Activated CD8-positive, alpha-beta memory T cell treated with anti-CD3 and anti-CD28 coated beads, Interleukin-2, amount 10 ng/mL, durations not matched to agents 7 days and 5 days (primary cell): ENCODE results near the gene NDRG2. TPM values are rescaled to one million over a fixed set of nuclear protein-coding genes. Genes with fewer than 3 reads are reported as not detected.
A peak's percentile ranks its signal among the peaks of the same experiment; 100 is the strongest.

ENCODE experiments used
- ATAC-seq: fragments of 150-1000 bp; cut with Tn5 transposase; one replicate; pipeline ENCODE4 v1.10.0; 2021; ENCODE audit warnings: moderate library complexity
- CTCF ChIA-PET: fragments of 350-600 bp; sonication (Branson Sonifier 250); formaldehyde crosslinking; loops from one replicate; lab custom pipeline; 2021; ENCODE audit warnings: antibody characterized with exemption; lab: Charles Lee
- DNase-seq: peaks from one replicate; pipeline ENCODE4 v3.0.0-alpha.2; 2020
- H3K27ac Mint-ChIP-seq: one replicate; pipeline ENCODE4 v1.8.0; 2021; ENCODE audit warnings: mild to moderate bottlenecking, mixed read lengths
- H3K27me3 Mint-ChIP-seq: one replicate; pipeline ENCODE4 v1.8.0; 2021; ENCODE audit warnings: mixed read lengths
- H3K36me3 Mint-ChIP-seq: one replicate; pipeline ENCODE4 v1.8.0; 2021; ENCODE audit warnings: mild to moderate bottlenecking, mixed read lengths
- H3K4me1 Mint-ChIP-seq: one replicate; pipeline ENCODE4 v1.8.0; 2021; ENCODE audit warnings: mixed read lengths
- H3K4me3 Mint-ChIP-seq: one replicate; pipeline ENCODE4 v1.8.0; 2021; ENCODE audit warnings: mild to moderate bottlenecking, moderate library complexity, mixed read lengths
- H3K9me3 Mint-ChIP-seq: one replicate; pipeline ENCODE4 v1.8.0; 2022; ENCODE audit warnings: low read depth, mixed read lengths
- total RNA-seq, 2 experiments: library from RNA; stranded (reverse); gene quantifications; one replicate each; pipeline ENCODE4 v1.2.3, GENCODE V29; 2021

Gene NDRG2
- total RNA-seq, 2 experiments from 2014 or later = 2.1 to 6.9 TPM

DNA sequence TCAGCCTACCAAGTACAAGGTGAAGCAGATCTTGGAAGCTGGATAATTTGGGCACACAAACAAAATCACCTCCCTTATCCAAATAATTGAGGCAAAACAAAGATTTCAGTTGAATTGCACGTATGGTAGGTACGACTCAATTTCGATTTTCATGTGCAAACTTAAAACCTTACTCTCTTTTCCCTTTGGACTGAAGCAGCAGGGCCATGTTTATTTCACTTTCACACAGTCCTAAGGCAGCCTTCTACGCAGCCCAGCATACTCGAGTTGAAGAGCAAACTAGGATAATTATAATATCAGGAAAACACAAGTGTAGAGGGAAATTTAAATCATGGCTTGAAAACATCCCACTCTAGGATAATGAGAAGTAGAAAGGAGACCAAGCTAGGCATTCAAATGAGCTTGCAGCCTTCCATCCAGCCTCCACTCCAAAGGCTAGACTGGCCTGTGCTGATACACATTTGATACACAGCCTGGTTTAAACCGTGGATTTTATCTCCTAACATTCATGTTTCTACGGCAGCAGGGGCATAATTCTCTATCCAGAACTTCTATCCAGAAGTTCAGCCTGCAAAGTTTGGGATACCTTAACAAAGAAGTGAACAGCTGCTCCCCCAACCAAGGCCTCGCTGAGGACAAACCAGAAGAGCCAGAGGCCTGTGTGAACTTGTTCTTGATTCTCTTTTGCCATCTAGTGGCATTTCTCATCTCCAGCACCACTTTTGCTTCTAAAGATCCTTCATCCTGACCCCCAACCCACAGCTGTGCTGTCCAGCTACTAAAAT, 14.9 kb upstream of the NDRG2 start:
- Mint-ChIP-seq H3K27ac (no peak overlapping the region), H3K4me3 (no peak overlapping the region), H3K9me3 (no peaks in the 10 kb centered on the region), H3K36me3 (no peaks in the 10 kb centered on the region), H3K27me3 (peaks cover 21% of the 10 kb centered on the region), H3K4me1 (no peaks in the 10 kb centered on the region)
- CTCF ChIA-PET = interaction anchor here (1.0 to 4.0 kb wide), 9 partner anchors 14 to 343 kb away, joined by 3 to 96 read pairs (median 6); no protein-coding TSS in a partner anchor
- no peak for DNase-seq
- ATAC-seq = peak; percentile 33

DNA sequence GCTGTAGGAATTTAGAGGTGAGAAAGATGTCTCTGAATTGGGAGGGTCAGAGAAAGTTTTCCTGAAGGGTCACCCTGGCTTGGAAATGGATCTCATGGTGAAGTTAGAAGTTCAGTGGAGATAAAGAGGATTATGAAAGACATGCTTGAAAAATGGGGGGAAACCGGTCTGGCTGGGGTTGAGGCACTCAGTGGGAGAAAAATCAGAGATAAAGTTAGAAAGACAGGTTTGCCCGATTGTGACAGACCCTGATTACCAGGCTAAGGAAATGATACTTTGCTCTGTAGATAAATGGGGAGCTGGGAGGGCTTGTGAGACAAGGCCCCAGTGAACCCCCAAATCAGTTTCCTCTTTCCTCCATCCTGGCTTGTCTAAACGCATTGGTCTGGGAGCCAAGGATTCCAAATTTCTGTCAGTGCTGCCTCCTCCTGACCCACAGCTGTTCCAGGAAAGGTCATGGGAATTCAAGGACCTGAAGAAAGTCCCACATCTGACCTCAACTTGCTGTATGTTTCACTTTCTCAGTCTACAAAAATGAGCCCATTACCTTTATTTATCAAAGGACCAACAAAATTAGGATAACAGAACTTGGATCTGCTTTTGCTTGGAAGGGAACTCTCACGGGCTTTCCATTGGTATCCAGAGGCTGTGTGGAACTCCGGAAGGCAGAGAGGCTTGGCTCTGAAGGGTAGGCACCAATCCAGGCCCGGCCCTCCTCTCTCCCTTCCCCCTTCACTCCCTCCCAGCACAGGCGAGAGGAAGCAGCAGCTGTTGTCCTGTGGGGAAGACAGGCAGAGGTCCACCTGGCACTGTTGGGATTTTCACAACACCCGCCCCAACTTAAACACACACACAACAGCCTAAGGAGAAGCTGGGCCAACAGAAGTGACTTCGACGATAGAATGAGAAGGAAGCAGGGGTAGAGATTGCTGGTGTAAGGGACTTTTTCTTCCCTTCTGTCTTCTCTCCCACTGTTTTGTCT, 13.9 kb upstream of the NDRG2 start:
- H3K4me3 Mint-ChIP-seq = no peak overlapping the region
- CTCF ChIA-PET = interaction anchor here (1.2 to 4.0 kb wide), 6 partner anchors 13 to 54 kb away, joined by 3 to 96 read pairs (median 7); no protein-coding TSS in a partner anchor
- DNase-seq = no peak
- H3K36me3 Mint-ChIP-seq = no peaks in the 10 kb centered on the region
- ATAC-seq = no peak
- peaks cover 16% of the 10 kb centered on the region for H3K27me3 Mint-ChIP-seq
- H3K9me3 Mint-ChIP-seq = no peaks in the 10 kb centered on the region
- H3K4me1 Mint-ChIP-seq = no peaks in the 10 kb centered on the region
- no peak overlapping the region for H3K27ac Mint-ChIP-seq

DNA sequence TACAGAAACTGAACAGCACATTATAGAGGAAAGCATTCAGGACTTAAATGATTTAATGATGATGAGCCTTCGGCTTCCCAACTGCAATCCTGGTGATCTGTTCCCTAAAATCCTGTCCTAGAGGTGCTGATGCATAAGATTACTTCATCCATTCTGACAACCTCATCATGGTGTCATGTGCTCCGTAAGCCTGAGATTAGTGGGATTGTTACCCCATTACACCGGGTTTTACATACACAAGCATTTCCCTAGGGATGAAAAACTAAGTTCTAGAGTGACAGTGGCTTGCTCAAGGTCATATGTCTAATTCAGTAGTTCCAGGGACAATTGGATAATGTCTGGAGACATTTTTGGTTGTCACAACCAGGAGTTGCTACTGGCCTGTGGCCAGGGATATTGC, 12.3 kb upstream of the NDRG2 start:
- no peak overlapping the region for H3K27ac Mint-ChIP-seq

DNA sequence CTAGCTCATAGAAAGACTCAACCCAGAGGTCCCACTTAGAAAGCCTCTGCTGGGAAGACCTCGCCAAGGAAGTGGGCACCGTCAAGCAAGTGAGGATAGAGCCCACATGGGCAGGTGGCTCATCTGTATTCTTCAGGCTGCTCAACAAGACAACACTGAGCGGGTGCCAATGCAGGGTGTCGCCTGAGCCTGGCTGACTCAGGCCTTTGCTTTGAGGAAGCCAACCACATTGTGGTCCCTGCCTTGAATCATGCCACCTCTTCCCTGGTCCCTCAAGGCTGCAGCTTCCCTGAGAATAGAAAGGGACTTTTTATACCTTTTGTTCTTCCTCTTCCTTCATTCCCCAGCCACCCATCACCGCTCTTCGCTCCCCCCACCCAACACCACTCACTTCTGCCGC, 11.9 kb upstream of the NDRG2 start:
- Mint-ChIP-seq H3K27ac (no peak overlapping the region), H3K4me1 (no peaks in the 10 kb centered on the region), H3K36me3 (no peaks in the 10 kb centered on the region), H3K9me3 (no peaks in the 10 kb centered on the region), H3K4me3 (no peak overlapping the region), H3K27me3 (peaks cover 7% of the 10 kb centered on the region)
- DNase-seq (no peak), ATAC-seq (no peak)
- CTCF ChIA-PET = interaction anchor here (1.0 to 5.8 kb wide), 2 partner anchors 21 to 341 kb away, joined by 3 to 34 read pairs; no protein-coding TSS in a partner anchor

More for the DNA sequence above, 12.3 kb upstream of the NDRG2 start:
- H3K9me3 Mint-ChIP-seq = no peaks in the 10 kb centered on the region
- H3K27me3 Mint-ChIP-seq = peaks cover 7% of the 10 kb centered on the region
- H3K4me3 Mint-ChIP-seq = no peak overlapping the region
- no peak for ATAC-seq
- no peak for DNase-seq
- no peaks in the 10 kb centered on the region for H3K36me3 Mint-ChIP-seq
- CTCF ChIA-PET = interaction anchor here (1.0 kb wide), 1 partner anchor 22 kb away, joined by 4 read pairs; no protein-coding TSS in a partner anchor
- H3K4me1 Mint-ChIP-seq = no peaks in the 10 kb centered on the region

DNA sequence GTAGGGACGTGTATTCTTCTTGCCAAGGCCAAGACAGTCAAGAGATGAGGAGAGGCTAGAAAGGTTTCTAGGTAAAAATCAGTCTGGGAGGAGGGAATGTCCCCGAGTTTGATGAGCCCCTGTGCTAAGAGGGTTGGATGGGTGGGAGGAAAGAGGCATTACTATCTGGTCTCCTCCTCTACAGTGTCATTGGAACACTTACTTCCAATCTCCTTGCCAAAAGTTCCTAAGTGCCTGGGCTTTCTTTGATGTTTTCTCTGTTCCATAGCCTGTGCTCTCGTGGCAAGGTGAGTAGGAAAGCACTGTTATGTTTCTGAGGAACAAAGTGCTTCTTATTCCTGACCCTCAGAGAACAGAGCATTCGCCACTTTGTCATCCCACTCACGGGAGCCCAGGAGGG, 9.8 kb upstream of the NDRG2 start, which contains the start of gene RNASE13:
Gene RNASE13, minus strand, starts transcription at position 101 of the 400 bp plus-strand sequence. CDS start 519 bp downstream, outside the sequence.
- H3K4me1 Mint-ChIP-seq = no peaks in the 10 kb centered on the region
- CTCF ChIA-PET = interaction anchor here (0.9 to 5.8 kb wide), 2 partner anchors 19 to 58 kb away, joined by 3 to 34 read pairs; no protein-coding TSS in a partner anchor
- DNase-seq = no peak
- peaks cover 9% of the 10 kb centered on the region for H3K27me3 Mint-ChIP-seq
- no peak within 1 kb of the TSS for H3K27ac Mint-ChIP-seq
- H3K4me3 Mint-ChIP-seq = no peak within 1 kb of the TSS
- no peaks in the 10 kb centered on the region for H3K36me3 Mint-ChIP-seq
- ATAC-seq = no peak
- no peaks in the 10 kb centered on the region for H3K9me3 Mint-ChIP-seq

DNA sequence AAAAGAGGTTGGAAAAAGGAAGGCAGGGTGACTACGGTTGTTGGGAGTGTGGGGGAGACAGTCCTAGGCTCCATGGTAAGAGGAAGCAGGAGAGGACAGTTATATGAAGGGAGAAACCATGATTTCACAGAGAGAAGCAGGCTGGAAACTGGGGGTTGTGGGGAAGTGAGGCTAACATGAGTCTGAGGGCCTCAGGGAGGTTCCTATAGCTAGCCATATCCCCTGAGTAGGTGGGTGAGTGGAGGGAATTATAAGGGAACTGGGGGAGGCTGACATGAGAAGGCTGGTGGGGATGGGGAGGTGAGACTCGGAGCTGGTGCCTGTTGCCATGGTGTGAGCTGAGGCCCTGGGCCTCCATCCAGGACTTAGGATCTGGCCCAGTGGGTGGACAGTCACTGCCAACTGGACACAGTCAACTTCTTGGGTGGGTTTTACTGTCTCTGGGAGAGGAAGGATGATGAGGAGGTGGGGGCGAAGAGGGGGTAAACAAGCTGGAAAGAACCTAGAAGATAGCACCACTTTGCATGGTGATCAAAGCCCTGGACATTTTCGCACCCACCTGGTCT, 8.4 kb upstream of the NDRG2 start:
- ATAC-seq (no peak), DNase-seq (no peak)
- Mint-ChIP-seq H3K4me1 (no peaks in the 10 kb centered on the region), H3K4me3 (no peak overlapping the region), H3K9me3 (no peaks in the 10 kb centered on the region), H3K36me3 (no peaks in the 10 kb centered on the region), H3K27ac (no peak overlapping the region), H3K27me3 (peaks cover 7% of the 10 kb centered on the region)
- CTCF ChIA-PET = interaction anchor here (0.9 to 5.8 kb wide), 6 partner anchors 15 to 71 kb away, joined by 3 to 34 read pairs (median 3); no protein-coding TSS in a partner anchor

- Mint-ChIP-seq H3K4me1 (no peaks in the 10 kb centered on the region), H3K27me3 (peaks cover 2% of the 10 kb centered on the region), H3K36me3 (no peaks in the 10 kb centered on the region), H3K9me3 (no peaks in the 10 kb centered on the region), H3K27ac (no peak overlapping the region), H3K4me3 (no peak overlapping the region)
- DNase-seq (no peak), ATAC-seq (no peak)
- CTCF ChIA-PET = interaction anchor here (1.2 to 5.8 kb wide), 7 partner anchors 14 to 61 kb away, joined by 3 to 34 read pairs (median 5); no protein-coding TSS in a partner anchor
Measured at GRCh38 chr14:21032326-21033132, 7.7 kb upstream of the NDRG2 start.

GRCh38 chr14:21030531-21030930, 5.7 kb upstream of the NDRG2 start:
- H3K4me3 Mint-ChIP-seq = no peak overlapping the region
- H3K36me3 Mint-ChIP-seq = no peaks in the 10 kb centered on the region
- DNase-seq = no peak
- no peak for ATAC-seq
- no peaks in the 10 kb centered on the region for H3K4me1 Mint-ChIP-seq
- peaks cover 12% of the 10 kb centered on the region for H3K27me3 Mint-ChIP-seq
- H3K9me3 Mint-ChIP-seq = no peaks in the 10 kb centered on the region
- no peak overlapping the region for H3K27ac Mint-ChIP-seq
- CTCF ChIA-PET = no interaction called here

- H3K27ac Mint-ChIP-seq = no peak within 1 kb of the TSS
- peaks cover 14% of the 10 kb centered on the region for H3K27me3 Mint-ChIP-seq
- H3K9me3 Mint-ChIP-seq = no peaks in the 10 kb centered on the region
- no peak within 1 kb of the TSS for H3K4me3 Mint-ChIP-seq
- DNase-seq = no peak
- H3K36me3 Mint-ChIP-seq = no peaks in the 10 kb centered on the region
- CTCF ChIA-PET = no interaction called here
- ATAC-seq = no peak
- H3K4me1 Mint-ChIP-seq = peaks cover 2% of the 10 kb centered on the region
Measured at GRCh38 chr14:21029917-21030316, 5.1 kb upstream of the NDRG2 start, which contains the start of gene TPPP2. TSS of gene TPPP2 (plus strand) at chr14:21030217. CDS start at chr14:21030582, 365 bp downstream.

DNA sequence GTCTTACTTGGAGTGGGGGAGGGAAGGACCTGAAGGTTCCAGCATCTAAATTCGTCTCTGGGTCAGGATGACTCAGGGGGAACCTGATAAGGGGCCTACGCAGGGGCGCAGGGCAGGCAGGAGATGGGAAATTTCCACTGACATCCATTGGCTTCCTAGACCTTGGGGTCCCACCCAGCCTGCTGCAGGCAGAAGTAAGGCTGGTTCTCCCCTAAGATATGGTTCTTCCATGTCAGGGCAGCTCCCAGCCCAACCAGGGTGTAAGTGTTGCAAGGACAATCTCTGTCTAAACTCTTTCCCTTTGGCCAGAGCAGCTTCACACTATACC, 2.1 kb upstream of the NDRG2 start:
- no peaks in the 10 kb centered on the region for H3K9me3 Mint-ChIP-seq
- ATAC-seq (no peak), DNase-seq (no peak)
- peaks cover 9% of the 10 kb centered on the region for H3K4me1 Mint-ChIP-seq
- CTCF ChIA-PET = interaction anchor here (0.8 to 1.7 kb wide), 2 partner anchors 12 to 68 kb away, joined by 3 to 5 read pairs; no protein-coding TSS in a partner anchor
- no peak overlapping the region for H3K27ac Mint-ChIP-seq
- H3K27me3 Mint-ChIP-seq = peaks cover 38% of the 10 kb centered on the region
- no peak overlapping the region for H3K4me3 Mint-ChIP-seq
- H3K36me3 Mint-ChIP-seq = no peaks in the 10 kb centered on the region

DNA sequence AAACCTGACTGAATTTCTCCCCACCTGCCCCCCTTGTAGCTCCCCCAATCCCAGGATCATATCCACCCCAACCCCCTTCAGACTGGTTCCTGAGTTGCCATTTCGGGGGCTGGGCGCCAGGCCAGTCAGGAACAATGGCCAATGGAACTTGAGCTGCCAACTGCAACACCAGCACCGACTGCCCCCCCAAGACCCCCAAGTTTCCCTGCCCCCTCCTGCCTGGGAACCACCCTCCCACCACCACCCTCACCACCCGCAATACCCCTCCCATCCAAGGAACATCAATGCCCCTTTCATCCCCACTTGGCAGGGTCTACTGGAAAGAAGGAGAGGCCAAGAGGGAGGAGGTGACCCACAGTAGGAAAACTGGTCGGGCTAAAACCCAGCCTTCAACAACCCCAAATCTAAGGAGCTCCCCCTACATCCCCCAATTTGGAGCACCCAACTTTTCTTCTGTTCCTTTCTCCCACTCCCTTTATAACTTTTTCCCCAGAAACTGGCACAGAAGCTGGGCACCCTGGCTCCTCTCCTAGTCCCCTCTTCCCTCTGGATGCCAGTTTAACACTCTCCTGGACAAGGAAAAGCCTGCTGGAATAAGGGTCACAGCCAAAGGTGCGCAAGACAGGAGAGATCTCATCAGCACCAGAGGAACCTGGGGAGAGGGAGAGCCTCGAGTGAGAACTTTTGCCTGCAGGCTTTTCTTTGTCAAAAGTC, 1.6 kb upstream of the NDRG2 start:
- peaks cover 9% of the 10 kb centered on the region for H3K4me1 Mint-ChIP-seq
- no peaks in the 10 kb centered on the region for H3K36me3 Mint-ChIP-seq
- no peaks in the 10 kb centered on the region for H3K9me3 Mint-ChIP-seq
- CTCF ChIA-PET = interaction anchor here (0.8 to 1.7 kb wide), 4 partner anchors 12 to 78 kb away, joined by 3 to 5 read pairs (median 4); no protein-coding TSS in a partner anchor
- H3K4me3 Mint-ChIP-seq = no peak overlapping the region
- no peak overlapping the region for H3K27ac Mint-ChIP-seq
- peaks cover 40% of the 10 kb centered on the region for H3K27me3 Mint-ChIP-seq
- no peak for DNase-seq
- no peak for ATAC-seq
